Measurements from ENCODE around the gene ADRA1B. TPM values are rescaled to one million over a fixed set of nuclear protein-coding genes. Genes with fewer than 3 reads are reported as not detected.

The ADRA1B gene
- total and polyA plus RNA-seq, 2 of the 8 experiments (the other 6 are each of a cell fraction or from before 2014, with no cell fraction given) = not detected

DNA sequence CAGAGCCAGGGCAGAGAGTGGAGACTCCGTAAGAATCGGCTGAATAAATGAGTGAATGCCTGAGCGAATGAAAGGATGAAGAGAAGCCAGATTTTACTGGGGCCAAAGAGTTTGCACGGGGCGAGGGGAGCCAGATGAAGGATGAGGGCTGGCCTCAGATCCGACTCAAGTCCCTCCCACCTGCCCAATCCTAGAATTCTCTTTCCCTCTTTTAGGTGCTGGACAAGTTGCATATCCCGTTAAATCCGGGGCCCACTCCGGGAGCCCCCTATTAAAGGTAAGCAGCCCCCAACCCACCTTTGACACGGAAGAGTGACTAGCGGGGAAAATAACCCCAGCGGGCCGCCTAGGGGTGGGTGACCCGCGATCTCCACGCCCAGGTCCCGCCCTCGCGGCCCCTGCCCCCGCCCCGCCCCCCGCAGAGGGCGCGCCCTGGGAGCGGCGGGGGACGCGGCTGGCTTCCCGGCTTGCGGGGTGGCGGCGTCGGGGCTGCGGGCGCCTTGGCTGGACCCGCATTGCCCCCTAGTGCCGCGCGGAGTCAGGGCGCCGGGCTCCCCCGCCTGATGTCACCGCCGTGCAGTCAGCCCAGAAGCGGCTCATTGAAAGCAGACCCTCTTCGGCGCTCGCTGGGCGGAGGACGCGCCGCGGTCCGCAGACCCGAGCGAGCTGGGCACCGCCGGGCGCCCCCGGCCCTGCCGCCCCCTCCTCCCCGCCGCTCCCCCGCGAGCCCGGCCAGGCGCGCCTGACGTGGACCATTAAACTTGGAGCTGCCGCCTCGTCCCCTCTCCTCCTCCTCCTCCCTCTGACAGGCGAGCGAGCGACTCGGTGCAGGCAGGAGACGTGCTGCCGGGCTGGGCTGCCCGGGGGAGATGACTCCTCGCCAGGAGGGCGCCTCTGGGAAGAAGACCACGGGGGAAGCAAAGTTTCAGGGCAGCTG lies at the start of gene ADRA1B (continued):
- no peak for TF ChIP-seq CREB1 (IDR thresholded peaks at IDR 0.05)
- no peak for TF ChIP-seq SIN3A (conservative IDR thresholded peaks at IDR 0.05 in 1 of 2, IDR thresholded peaks at IDR 0.05 in 1 of 2; ENCODE audit: low read depth in 1 of 2, low read length in 2 of 2)
- no peak for TF ChIP-seq TCF12 (IDR thresholded peaks at IDR 0.05; ENCODE audit: low read depth, low read length)
- TF ChIP-seq CTCF (IDR thresholded peaks at IDR 0.05; ENCODE audit: control extremely low read depth in 1 of 3, insufficient read depth in 1 of 3, low read depth in 1 of 3, low read length in 3 of 3) = peak; percentile 57 to 70 (median 67)
- no peak for TF ChIP-seq RBBP5 (IDR thresholded peaks at IDR 0.05; ENCODE audit: borderline replicate concordance, low read depth, low read length)
- TF ChIP-seq SIX5 (IDR thresholded peaks at IDR 0.05; ENCODE audit: low read depth, low read length) = no peak
- no peak for TF ChIP-seq ATF3 (IDR thresholded peaks at IDR 0.05; ENCODE audit: insufficient read depth, low read depth, low read length)
- no peak for TF ChIP-seq RFX5 (IDR thresholded peaks at IDR 0.05; ENCODE audit: borderline replicate concordance, low read depth, low read length)
- TF ChIP-seq ASH2L (IDR thresholded peaks at IDR 0.05; ENCODE audit: low read length) = no peak
- TF ChIP-seq KDM1A (IDR thresholded peaks at IDR 0.05; ENCODE audit: borderline replicate concordance, low read length) = no peak
- no peak for TF ChIP-seq CBX8 (IDR thresholded peaks at IDR 0.05; ENCODE audit: borderline replicate concordance, low read depth, low read length)
- TF ChIP-seq JUN (IDR thresholded peaks at IDR 0.05; ENCODE audit: low read depth, low read length) = no peak
- no peak for TF ChIP-seq MAX (IDR thresholded peaks at IDR 0.05)
- no peak for TF ChIP-seq YY1 (IDR thresholded peaks at IDR 0.05; ENCODE audit: low read depth, low read length)
- TF ChIP-seq SIRT6 (IDR thresholded peaks at IDR 0.05; ENCODE audit: low read length) = no peak
- TF ChIP-seq BRCA1 (IDR thresholded peaks at IDR 0.05; ENCODE audit: low read depth, low read length) = no peak
- TF ChIP-seq TAF7 (optimal IDR thresholded peaks at IDR 0.05; ENCODE audit: borderline replicate concordance, low read depth, low read length) = no peak
- TF ChIP-seq GABPA (IDR thresholded peaks at IDR 0.05; ENCODE audit: borderline replicate concordance, insufficient read depth, low read length) = no peak
- TF ChIP-seq FOSL1 (IDR thresholded peaks at IDR 0.05; ENCODE audit: insufficient read depth, low read depth, low read length) = no peak
- no peak for TF ChIP-seq NRF1 (IDR thresholded peaks at IDR 0.05; ENCODE audit: low read depth, low read length)
- TF ChIP-seq TEAD4 (IDR thresholded peaks at IDR 0.05; ENCODE audit: low read depth, low read length) = no peak
